Activated naive CD4-positive, alpha-beta T cell treated with anti-CD3 and anti-CD28 coated beads, Interleukin-2, amount 50 U/mL, for 72 hours (primary cell): ENCODE measurements around the gene FERMT2. TPM values are rescaled to one million over a fixed set of nuclear protein-coding genes. Genes with fewer than 3 reads are reported as not detected.
"Not testable (repeated sequence)": the region's sequence is repeated elsewhere in the genome, so short reads cannot be mapped to it uniquely, and the experiment has no call there.

Experiments
- ATAC-seq, 2 donors: fragments of 150-1000 bp; cut with Tn5 transposase; 2 replicates each; pipeline ENCODE4 v1.10.0; 2021; ENCODE audit warnings: mild to moderate bottlenecking in 2 of 2, moderate library complexity in 2 of 2
- DNase-seq, 2 donors: peaks; one replicate each; pipeline ENCODE4 v3.0.0; 2021 to 2022; ENCODE audit warnings: low spot score in 2 of 2
- H3K27ac Mint-ChIP-seq, 2 donors: one replicate each; pipeline ENCODE4 v1.8.0; 2022; ENCODE audit warnings: mild to moderate bottlenecking in 2 of 2, mixed read lengths in 2 of 2
- H3K36me3 Mint-ChIP-seq, 2 donors: one replicate each; pipeline ENCODE4 v1.8.0; 2022; ENCODE audit warnings: mixed read lengths in 2 of 2
- H3K9me3 Mint-ChIP-seq, 2 donors: one replicate each; pipeline ENCODE4 v1.8.0; 2022; ENCODE audit warnings: mixed read lengths in 2 of 2
- total RNA-seq, 2 donors: library from RNA; stranded (reverse); gene quantifications; one replicate each; pipeline ENCODE4 v1.2.3, GENCODE V29; 2022

The FERMT2 gene
- total RNA-seq, 2 donors from 2014 or later: 1.0 to 1.8 TPM

DNA sequence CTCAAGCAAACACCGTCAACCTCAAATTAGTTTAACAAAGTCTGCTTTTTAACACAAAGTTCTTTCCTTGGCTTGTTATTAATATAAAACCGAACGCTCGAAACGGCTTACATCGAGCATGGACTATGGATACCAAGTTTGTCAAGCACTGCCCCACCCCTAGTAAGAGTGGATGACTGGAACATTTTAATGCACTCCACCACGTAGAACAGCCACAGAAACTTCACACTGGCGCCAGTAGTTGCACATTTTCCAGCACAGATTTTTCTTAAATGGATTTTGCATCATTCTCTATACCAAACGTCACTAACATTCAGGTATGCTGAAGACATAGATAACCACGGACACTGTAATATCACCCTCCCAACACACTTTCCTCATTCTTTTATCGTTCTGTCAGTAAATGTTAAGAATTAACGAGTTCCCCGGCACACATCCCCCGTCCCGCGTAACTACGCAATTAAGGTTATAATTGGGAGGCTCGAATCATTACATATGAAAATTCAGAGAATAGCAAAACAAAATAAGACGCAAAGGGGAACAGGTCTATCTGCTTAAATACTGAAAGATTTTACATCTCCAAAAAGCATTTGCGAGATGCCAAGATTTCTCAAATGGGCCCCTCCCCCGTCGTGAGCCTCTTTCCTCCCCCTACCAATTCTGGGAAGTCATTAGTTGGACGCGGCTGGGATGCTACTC, 990 bp downstream of the FERMT2 start:
- ATAC-seq: no peak
- H3K36me3 Mint-ChIP-seq: peaks cover 8 to 13% of the 10 kb centered on the region in 2 donors
- DNase-seq: no peak

DNA sequence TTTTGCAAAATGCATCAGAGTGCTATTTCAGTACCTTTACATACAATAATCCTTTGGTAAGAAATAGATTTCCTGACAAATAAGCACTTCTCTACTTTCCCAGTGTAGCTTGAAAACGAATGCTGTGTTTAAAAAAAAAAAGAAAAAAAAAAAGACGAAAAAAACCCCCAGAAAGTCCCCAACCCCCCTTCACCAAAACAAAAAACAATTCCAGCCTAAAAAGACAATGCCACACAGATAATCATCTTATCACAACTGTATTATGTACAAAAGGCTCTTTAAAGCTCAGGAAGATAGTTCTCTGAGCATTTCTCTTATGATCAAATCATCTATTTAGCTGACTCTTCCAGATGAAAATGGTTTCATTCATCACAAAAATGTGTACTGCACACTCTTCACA, 1.6 kb downstream of the FERMT2 start:
- H3K27ac Mint-ChIP-seq: no peak overlapping the region
- no peak for ATAC-seq
- H3K36me3 Mint-ChIP-seq: peaks cover 8 to 13% of the 10 kb centered on the region in 2 donors
- no peak for DNase-seq
- no peaks in the 10 kb centered on the region for H3K9me3 Mint-ChIP-seq

More for the DNA sequence above, 990 bp downstream of the FERMT2 start:
- Mint-ChIP-seq H3K9me3 (no peaks in the 10 kb centered on the region), H3K27ac (peak overlapping the region in 1 of 2 donors; percentile 62)

DNA sequence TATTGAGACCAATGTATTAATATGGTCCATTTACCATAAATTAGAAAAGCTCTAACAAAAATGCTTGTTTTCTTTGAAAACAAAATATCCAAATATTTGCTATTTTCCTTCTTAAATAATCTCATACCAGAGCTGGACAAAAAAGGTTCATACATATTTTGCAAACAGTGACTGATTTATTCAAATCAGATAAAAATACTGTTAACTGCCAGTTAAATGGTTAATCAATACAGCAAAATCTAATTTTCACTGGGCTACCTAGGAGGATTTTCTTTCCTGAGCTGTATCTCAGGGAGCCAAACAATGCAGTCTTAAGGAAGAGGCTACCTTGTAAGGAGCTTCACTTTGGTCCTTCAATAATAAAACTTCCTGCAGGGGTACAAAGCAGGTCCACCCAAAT, 2.0 kb downstream of the FERMT2 start:
- no peak overlapping the region for H3K27ac Mint-ChIP-seq
- no peaks in the 10 kb centered on the region for H3K9me3 Mint-ChIP-seq
- no peak for DNase-seq
- no peak for ATAC-seq
- H3K36me3 Mint-ChIP-seq: peaks cover 8 to 13% of the 10 kb centered on the region in 2 donors

DNA sequence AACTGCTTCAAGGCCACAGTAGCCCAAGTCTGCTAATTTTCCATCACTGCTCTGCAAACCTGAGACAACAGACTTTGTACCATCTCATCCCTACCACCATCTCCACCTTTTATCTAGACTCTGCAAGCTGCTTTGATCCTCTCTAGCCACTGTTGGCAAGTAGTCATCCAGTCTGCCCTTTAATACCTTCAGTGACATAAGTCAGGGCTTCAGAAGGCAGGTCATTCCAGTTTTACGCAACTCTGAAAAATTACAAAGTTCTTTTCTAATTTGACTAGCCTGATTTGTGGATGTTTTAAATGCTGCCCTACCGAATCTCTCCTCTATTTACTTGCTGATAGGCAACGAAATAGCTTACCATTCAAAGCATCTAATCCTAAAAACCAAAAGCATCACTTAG, 2.8 kb downstream of the FERMT2 start:
- DNase-seq: no peak
- no peak for ATAC-seq
- H3K36me3 Mint-ChIP-seq: peaks cover 8 to 13% of the 10 kb centered on the region in 2 donors
- no peaks in the 10 kb centered on the region for H3K9me3 Mint-ChIP-seq
- H3K27ac Mint-ChIP-seq: no peak overlapping the region

DNA sequence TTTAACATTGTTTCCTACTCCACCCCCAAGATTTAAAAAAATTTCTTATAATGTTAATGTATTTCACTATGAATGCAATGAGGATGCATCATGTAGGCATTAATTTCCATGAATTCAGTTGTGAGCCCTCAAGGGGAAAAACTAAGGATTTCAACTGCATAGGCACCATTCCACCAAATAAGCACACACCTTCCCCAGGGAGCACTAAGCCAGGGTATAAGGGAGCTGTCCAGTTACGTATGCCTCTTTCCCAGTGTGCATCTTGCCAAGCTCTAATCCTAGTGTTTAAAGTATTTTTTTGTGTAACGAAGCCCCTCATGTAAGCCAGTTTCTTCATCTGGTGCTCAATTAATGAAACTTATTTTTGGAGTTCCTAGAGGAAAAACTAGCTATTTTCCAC, 6.6 kb downstream of the FERMT2 start:
- H3K9me3 Mint-ChIP-seq: no peaks in the 10 kb centered on the region
- peaks cover 0 to under 1% of the 10 kb centered on the region in 2 donors for H3K36me3 Mint-ChIP-seq
- ATAC-seq: no peak
- H3K27ac Mint-ChIP-seq: no peak overlapping the region
- DNase-seq: no peak

DNA sequence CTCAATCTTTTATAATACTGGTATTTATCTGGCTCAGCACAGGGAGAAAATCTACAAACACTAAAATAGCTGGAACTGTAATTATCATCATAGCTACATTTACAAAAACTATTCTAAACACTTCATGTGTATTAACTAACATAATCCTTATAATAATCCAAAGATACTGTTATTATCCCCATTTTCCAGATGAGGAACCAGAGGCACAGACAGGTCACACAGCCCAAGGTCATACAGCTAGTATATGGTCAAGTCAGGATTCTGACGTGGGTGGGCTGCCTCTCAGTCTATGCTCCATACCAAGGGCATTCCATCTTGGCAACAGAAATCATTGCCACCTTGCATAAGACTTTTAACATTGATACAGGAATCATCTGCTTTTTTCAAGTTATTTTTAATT, 11.4 kb downstream of the FERMT2 start:
- Mint-ChIP-seq H3K9me3 (no peaks in the 10 kb centered on the region), H3K27ac (no peak overlapping the region), H3K36me3 (no peaks in the 10 kb centered on the region)
- no peak for ATAC-seq
- no peak for DNase-seq

DNA sequence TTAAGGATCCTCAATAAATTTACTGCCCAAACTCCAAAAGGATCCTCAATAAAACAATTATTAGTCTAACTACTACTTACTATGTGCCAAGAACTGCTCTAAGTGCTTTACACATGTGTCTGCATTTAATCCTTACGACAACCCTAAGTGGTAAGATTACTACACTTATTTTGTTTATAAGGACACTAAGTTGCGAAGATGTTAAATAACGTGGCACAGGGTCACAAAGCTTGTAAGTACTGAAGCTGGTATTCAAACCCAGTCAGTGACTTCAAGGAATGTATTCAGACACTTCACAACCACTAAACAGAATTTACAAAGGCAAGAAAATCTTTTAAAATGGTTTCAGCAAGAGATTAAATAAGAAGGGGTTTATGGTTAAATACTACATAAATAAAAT, 13.0 kb downstream of the FERMT2 start:
- ATAC-seq (no peak), DNase-seq (no peak)
- Mint-ChIP-seq H3K36me3 (no peaks in the 10 kb centered on the region), H3K9me3 (no peaks in the 10 kb centered on the region), H3K27ac (no peak overlapping the region)

DNA sequence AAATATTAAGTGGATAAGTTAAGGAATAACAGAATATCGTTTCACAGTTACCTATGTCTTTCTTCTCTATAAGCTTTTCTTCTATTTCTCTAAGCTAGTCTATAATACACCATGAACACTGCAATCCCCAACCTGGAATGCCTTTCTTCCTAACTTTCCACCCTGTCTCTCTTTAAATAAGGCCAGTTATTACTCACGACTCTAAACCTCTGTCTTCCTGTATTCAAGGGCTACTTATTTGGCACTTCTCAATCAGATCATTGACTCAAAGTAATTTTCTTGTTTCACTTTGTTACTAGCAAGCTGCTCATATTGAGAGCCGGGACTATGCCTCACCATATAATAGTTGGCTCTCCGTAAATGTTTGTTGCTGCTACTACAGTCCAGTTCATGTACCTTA, 13.5 kb downstream of the FERMT2 start:
- Mint-ChIP-seq H3K9me3 (no peaks in the 10 kb centered on the region), H3K27ac (no peak overlapping the region), H3K36me3 (no peaks in the 10 kb centered on the region)
- ATAC-seq: no peak
- no peak for DNase-seq

DNA sequence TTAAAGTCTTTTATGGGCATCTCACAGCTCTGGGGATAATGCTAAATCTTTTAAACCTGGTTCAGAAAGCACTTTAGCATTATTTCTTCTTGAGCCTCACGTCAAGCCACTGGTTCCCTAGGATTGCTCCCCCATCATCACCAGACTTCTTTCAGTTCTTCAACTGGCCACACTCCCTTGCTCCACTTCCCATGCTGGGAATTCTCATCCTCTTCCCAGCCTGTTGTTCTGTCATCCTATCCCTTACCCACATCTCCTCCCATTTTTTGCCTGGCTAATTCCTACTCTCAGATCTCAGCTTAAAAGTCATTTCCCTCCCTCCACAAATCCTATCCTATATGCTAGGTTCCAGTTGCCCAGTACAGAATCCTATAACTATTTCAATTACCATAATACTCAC, 14.4 kb downstream of the FERMT2 start:
- H3K36me3 Mint-ChIP-seq: no peaks in the 10 kb centered on the region
- no peak for ATAC-seq
- H3K9me3 Mint-ChIP-seq: no peaks in the 10 kb centered on the region
- no peak overlapping the region for H3K27ac Mint-ChIP-seq
- no peak for DNase-seq

DNA sequence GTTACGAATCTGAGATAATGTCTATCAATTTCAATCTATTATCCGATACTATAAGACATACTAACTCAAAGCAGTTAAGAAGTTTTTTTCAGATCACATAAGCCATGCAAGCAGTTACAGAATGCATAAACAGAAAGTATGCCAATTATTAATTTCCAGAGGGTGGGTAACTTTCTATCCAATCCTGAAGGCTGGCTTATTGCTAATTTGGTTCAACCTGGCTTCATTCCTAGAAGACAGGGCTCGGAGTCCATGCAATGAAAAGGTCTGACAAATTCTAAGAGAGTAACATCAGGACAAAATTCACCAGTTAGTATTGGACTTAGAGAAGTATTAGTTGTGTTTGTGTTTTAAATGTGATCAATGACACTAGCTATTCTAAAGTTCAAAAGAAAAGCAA, 15.0 kb downstream of the FERMT2 start:
- Mint-ChIP-seq H3K27ac (no peak overlapping the region), H3K9me3 (no peaks in the 10 kb centered on the region), H3K36me3 (no peaks in the 10 kb centered on the region)
- DNase-seq: no peak
- ATAC-seq: no peak

DNA sequence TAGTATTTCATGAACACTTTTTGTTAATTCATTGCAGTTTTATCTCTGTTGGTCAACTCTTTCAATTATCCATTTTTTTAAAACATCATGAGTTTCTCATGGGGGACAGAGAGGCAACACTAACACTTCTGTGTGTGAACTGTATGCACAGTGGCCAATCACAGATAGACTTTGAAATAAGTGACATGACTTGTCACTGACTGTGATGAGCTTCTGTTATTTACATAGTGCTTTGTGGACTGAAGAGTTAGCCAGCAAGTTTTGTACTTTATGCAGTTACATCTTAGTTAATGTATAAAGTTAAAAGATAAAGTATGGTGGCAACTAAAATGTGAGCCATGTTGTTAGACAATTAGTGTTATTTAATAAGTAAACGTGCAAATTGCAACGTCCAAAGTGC, 16.1 kb downstream of the FERMT2 start:
- H3K27ac Mint-ChIP-seq: no peak overlapping the region

DNA sequence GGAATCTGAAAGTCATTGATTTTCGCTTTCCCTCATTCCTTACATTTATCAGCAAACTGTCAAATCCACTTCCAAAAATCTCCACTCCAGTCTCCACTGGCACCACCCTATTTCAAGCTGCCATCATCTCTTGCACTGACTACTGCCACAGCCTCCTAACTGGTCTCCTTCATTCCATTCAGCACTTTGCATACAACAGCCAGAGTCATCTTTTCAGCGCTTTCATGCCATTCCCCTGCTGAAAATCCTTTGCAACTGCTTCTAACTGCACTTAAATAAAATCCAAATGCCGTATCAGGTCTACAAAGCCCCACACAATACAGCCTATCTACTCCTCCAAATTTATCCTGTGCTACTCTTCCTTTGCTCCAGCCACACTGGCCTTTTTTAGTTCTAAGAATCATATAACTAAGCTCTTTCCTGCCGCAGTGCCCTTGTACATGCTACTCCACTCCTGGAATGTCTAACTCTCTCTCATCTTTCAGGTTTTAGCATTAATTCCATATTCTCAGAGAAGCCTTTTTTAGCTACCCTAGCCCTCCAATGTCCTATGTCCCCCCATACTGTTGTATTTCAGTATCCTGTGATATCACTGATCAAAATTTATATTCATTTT, 21.6 kb downstream of the FERMT2 start:
- no peak for ATAC-seq
- Mint-ChIP-seq H3K9me3 (no peaks in the 10 kb centered on the region), H3K27ac (no peak overlapping the region), H3K36me3 (no peaks in the 10 kb centered on the region)
- DNase-seq: no peak

More for the DNA sequence above, 16.1 kb downstream of the FERMT2 start:
- H3K9me3 Mint-ChIP-seq: no peaks in the 10 kb centered on the region
- H3K36me3 Mint-ChIP-seq: no peaks in the 10 kb centered on the region
- DNase-seq (no peak), ATAC-seq (no peak)

DNA sequence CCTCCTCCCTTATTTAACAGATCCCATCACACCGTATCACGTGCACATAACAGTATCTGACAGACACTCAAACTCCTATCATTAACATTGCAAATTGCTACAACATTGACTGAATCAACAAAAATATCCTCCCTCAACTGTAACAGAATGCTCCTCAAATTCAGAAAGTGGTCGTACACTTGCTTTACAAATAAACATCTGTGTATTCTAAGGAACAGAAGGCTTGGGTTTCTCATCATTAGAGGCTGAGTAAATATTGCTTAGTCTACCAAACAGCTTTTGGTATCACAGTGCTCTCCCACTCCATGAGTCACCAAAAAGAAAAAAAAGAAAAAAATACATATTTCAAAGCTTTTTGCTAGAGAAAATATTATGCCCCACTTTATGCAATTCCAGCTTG, 23.9 kb downstream of the FERMT2 start:
- no peaks in the 10 kb centered on the region for H3K36me3 Mint-ChIP-seq
- ATAC-seq (no peak), DNase-seq (no peak)
- H3K27ac Mint-ChIP-seq: no peak overlapping the region
- H3K9me3 Mint-ChIP-seq: no peaks in the 10 kb centered on the region

DNA sequence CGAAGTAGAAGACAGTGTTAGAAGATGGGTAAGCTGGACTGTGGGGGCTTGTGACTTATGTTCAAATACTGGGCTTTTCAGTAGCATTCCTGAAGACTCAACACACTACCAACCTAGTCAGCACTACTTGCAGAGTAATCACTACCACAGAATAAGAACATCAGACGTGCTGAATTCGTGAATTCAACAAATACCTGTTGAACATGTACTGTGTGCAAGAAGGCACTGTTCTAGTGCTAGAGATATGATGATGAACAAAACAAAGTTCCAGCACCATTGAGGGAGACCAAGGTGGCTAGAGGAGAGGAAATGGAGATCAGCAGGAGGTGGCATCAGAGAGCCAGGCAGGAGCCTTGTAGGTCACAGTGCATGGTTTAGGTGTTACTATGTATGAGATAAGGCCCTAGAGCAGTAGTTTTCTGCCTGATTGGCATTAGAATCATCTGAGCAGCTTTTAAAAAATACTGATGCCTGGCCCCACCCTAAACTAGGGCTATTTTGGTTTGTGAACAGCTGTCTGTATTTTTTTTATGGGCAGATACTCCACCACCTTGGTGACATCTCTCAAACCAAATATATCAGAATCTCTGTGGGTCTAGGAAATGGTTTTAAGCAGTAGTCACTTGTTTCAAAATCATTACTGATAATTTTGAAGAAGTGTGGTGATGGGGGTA, 26.8 kb downstream of the FERMT2 start:
- no peak for ATAC-seq
- no peak for DNase-seq

DNA sequence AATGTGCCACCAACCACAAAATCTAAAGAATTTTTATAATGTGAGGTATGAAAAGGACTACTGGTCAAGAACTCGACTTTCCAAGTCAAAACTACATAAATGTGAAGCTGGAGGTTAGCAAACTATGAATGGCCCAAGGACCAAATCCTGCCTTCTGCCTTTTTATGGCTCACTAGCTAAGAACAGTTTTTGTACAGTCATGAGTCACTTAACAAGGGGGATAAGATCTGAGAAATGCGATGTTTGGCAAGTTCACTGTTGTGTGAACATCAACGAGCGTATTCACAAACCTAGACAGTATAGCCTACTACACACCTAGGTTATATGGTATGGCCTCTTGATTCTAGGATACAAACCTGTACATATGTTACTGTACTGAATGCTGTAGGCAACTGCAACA, 28.2 kb downstream of the FERMT2 start:
- H3K27ac Mint-ChIP-seq: no peak overlapping the region
- no peak for ATAC-seq
- no peaks in the 10 kb centered on the region for H3K9me3 Mint-ChIP-seq
- no peaks in the 10 kb centered on the region for H3K36me3 Mint-ChIP-seq
- no peak for DNase-seq

More for the DNA sequence above, 26.8 kb downstream of the FERMT2 start:
- Mint-ChIP-seq H3K27ac (no peak overlapping the region), H3K36me3 (no peaks in the 10 kb centered on the region), H3K9me3 (no peaks in the 10 kb centered on the region)

DNA sequence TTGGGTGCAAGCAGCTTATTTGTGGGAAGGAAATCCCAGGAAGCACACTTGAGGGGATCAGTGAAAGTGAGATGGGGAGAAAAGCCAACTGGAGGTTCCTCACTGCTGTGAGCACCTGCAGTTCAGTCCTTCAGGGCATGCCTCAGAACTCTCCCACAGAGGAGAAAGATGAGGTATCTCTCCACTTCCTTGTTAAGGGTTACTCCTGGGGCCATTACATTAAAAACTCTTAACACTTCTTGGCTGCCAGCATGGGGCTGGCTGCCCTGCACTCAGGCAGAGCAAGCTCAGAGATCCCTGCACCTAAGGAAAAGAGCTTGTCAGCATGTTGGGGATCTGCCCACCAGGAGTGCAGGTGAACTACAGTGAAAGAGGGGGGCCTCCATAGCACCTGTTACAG, 28.8 kb downstream of the FERMT2 start:
- H3K27ac Mint-ChIP-seq: no peak overlapping the region

DNA sequence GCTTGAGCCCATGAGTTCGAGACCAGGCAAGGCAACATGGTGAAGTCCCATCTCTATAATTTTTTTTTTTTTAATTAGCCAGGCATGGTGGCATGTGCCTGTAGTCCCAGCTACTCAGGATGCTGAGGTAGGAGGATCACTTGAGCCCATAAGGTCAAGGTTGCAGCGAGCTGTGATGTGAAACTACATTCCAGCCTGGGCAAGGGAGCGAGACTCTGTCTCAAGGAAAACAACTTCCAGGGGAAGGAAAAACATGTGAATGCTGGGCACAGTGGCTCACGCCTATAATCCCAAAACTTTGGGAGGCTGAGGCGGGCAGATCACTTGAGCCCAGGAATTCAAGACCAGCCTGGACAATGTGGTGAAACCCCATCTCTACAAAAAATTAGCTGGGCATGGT, 30.4 kb downstream of the FERMT2 start:
- ATAC-seq, H3K36me3 Mint-ChIP-seq, H3K27ac Mint-ChIP-seq, H3K9me3 Mint-ChIP-seq, DNase-seq: not testable (repeated sequence)

More for the DNA sequence above, 28.8 kb downstream of the FERMT2 start:
- Mint-ChIP-seq H3K9me3 (no peaks in the 10 kb centered on the region), H3K36me3 (no peaks in the 10 kb centered on the region)
- ATAC-seq: no peak
- DNase-seq: no peak

DNA sequence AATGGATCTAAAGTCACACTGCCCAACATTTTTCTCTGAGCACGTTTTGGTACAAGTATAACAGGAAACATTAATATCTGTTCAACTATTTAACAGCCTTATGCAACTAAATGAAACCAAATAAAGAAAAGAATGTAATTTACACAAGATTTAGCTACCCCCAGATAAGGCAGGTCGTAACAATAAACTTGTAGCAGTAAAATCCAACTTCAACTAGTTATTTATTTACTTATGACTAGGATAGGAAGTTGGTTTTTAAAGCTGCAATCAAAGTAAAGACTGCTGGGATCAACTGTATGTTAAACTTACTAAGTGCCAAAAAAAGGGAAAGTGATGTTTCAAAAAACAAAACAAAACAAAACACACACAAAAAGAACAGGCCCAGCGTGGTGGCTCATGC, 30.9 kb downstream of the FERMT2 start:
- Mint-ChIP-seq H3K27ac (no peak overlapping the region), H3K9me3 (no peaks in the 10 kb centered on the region), H3K36me3 (no peaks in the 10 kb centered on the region)
- no peak for ATAC-seq
- no peak for DNase-seq
